HCT116 (cell line): ENCODE results near the gene PKHD1.

Experiments used
- EGR1 ChIP-seq: IDR thresholded peaks from 2 replicates; pipeline ENCODE4 v1.6.1; 2012; ENCODE audit warnings: low read depth
- EZH2 ChIP-seq: fragments of 200-600 bp; sonication (generic); IDR thresholded peaks from 2 replicates; pipeline ENCODE4 v1.6.1; 2017; ENCODE audit warnings: antibody characterized with exemption, mixed run types
- POLR2A ChIP-seq: IDR thresholded peaks from 2 replicates; pipeline ENCODE4 v1.7.0; 2011; ENCODE audit warnings: borderline replicate concordance; ENCODE audit not compliant: insufficient read depth, insufficient read length; ENCODE audit errors: extremely low read depth
- SRF ChIP-seq: IDR thresholded peaks from 2 replicates; pipeline ENCODE4 v1.6.1; 2012; ENCODE audit warnings: low read depth
- TCF7L2 ChIP-seq: IDR thresholded peaks from 2 replicates; pipeline ENCODE4 v1.7.0; 2011; ENCODE audit warnings: borderline replicate concordance, inconsistent platforms; ENCODE audit not compliant: insufficient read depth, insufficient read length; ENCODE audit errors: extremely low read depth
- YY1 ChIP-seq: IDR thresholded peaks from 2 replicates; pipeline ENCODE4 v1.6.1; 2011; ENCODE audit warnings: low read length, low read depth, moderate library complexity, mild to moderate bottlenecking; ENCODE audit not compliant: insufficient replicate concordance; ENCODE audit errors: extremely low read depth
- TF ChIP-seq, protein P1 (sequence below): IDR thresholded peaks from 2 replicates; pipeline ENCODE4 v1.6.1; 2012
- TF ChIP-seq, protein P2 (sequence below), 3 experiments: fragments of 200-600 bp in 1 of 3; sonication (generic) in 1 of 3; IDR thresholded peaks in 2 of 3; conservative IDR thresholded peaks in 1 of 3; 2 replicates each; pipeline ENCODE4 v1.5.1; 2012 to 2017; ENCODE audit warnings: low read depth in 2 of 3, low read length in 2 of 3, antibody characterized with exemption in 1 of 3, borderline replicate concordance in 1 of 3, control low read depth in 1 of 3, mild to moderate bottlenecking in 1 of 3, mixed read lengths in 1 of 3, mixed run types in 1 of 3, moderate library complexity in 1 of 3; ENCODE audit not compliant: insufficient read depth in 1 of 3
- TF ChIP-seq, protein P3 (sequence below): IDR thresholded peaks from 2 replicates; pipeline ENCODE4 v1.6.1; 2012; ENCODE audit warnings: low read depth
- TF ChIP-seq, protein P4 (sequence below): IDR thresholded peaks from 2 replicates; pipeline ENCODE4 v1.6.1; 2011; ENCODE audit warnings: mild to moderate bottlenecking, low read length, moderate library complexity; ENCODE audit not compliant: insufficient replicate concordance; ENCODE audit errors: extremely low read depth

DNA sequence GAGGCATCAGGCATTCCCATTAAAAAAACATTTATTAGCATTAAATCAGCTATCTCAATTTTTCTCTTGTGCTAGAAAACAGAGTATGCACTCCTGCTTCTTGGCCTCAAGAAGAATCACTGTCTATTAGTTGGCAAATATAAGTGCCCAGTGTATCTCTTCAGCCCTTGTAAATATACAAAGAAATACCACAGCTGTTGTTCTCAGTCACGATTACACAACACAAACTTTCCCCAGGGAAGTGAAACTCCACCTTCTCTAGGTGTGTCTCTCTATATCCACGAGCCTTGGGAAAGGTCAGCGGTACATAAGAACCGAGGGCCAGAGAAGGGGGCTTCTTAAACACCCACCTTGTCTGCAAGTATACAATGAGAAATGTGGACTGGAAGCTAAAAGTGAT lies 194.7 kb downstream of the PKHD1 start:
- TF ChIP-seq POLR2A (no peak), EGR1 (no peak), SRF (no peak), EZH2 (no peak), YY1 (no peak), TCF7L2 (no peak)
- TF ChIP-seq, protein P1, sequence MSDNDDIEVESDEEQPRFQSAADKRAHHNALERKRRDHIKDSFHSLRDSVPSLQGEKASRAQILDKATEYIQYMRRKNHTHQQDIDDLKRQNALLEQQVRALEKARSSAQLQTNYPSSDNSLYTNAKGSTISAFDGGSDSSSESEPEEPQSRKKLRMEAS = no peak
- TF ChIP-seq, protein P2, sequence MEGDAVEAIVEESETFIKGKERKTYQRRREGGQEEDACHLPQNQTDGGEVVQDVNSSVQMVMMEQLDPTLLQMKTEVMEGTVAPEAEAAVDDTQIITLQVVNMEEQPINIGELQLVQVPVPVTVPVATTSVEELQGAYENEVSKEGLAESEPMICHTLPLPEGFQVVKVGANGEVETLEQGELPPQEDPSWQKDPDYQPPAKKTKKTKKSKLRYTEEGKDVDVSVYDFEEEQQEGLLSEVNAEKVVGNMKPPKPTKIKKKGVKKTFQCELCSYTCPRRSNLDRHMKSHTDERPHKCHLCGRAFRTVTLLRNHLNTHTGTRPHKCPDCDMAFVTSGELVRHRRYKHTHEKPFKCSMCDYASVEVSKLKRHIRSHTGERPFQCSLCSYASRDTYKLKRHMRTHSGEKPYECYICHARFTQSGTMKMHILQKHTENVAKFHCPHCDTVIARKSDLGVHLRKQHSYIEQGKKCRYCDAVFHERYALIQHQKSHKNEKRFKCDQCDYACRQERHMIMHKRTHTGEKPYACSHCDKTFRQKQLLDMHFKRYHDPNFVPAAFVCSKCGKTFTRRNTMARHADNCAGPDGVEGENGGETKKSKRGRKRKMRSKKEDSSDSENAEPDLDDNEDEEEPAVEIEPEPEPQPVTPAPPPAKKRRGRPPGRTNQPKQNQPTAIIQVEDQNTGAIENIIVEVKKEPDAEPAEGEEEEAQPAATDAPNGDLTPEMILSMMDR (IDR thresholded peaks at IDR 0.05 in 2 of 3, conservative IDR thresholded peaks at IDR 0.05 in 1 of 3; ENCODE audit: borderline replicate concordance in 1 of 3, insufficient read depth in 1 of 3, low read depth in 2 of 3, low read length in 2 of 3) = no peak
- TF ChIP-seq, protein P3, sequence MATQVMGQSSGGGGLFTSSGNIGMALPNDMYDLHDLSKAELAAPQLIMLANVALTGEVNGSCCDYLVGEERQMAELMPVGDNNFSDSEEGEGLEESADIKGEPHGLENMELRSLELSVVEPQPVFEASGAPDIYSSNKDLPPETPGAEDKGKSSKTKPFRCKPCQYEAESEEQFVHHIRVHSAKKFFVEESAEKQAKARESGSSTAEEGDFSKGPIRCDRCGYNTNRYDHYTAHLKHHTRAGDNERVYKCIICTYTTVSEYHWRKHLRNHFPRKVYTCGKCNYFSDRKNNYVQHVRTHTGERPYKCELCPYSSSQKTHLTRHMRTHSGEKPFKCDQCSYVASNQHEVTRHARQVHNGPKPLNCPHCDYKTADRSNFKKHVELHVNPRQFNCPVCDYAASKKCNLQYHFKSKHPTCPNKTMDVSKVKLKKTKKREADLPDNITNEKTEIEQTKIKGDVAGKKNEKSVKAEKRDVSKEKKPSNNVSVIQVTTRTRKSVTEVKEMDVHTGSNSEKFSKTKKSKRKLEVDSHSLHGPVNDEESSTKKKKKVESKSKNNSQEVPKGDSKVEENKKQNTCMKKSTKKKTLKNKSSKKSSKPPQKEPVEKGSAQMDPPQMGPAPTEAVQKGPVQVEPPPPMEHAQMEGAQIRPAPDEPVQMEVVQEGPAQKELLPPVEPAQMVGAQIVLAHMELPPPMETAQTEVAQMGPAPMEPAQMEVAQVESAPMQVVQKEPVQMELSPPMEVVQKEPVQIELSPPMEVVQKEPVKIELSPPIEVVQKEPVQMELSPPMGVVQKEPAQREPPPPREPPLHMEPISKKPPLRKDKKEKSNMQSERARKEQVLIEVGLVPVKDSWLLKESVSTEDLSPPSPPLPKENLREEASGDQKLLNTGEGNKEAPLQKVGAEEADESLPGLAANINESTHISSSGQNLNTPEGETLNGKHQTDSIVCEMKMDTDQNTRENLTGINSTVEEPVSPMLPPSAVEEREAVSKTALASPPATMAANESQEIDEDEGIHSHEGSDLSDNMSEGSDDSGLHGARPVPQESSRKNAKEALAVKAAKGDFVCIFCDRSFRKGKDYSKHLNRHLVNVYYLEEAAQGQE = no peak
- TF ChIP-seq, protein P4, sequence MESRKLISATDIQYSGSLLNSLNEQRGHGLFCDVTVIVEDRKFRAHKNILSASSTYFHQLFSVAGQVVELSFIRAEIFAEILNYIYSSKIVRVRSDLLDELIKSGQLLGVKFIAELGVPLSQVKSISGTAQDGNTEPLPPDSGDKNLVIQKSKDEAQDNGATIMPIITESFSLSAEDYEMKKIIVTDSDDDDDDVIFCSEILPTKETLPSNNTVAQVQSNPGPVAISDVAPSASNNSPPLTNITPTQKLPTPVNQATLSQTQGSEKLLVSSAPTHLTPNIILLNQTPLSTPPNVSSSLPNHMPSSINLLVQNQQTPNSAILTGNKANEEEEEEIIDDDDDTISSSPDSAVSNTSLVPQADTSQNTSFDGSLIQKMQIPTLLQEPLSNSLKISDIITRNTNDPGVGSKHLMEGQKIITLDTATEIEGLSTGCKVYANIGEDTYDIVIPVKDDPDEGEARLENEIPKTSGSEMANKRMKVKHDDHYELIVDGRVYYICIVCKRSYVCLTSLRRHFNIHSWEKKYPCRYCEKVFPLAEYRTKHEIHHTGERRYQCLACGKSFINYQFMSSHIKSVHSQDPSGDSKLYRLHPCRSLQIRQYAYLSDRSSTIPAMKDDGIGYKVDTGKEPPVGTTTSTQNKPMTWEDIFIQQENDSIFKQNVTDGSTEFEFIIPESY = no peak
